Esophagus squamous epithelium (tissue), 4 donors: ENCODE data around the gene MRPL57.
"Not testable (repeated sequence)": the region's sequence is repeated elsewhere in the genome, so short reads cannot be mapped to it uniquely, and the experiment has no call there.

Experiments used
- POLR2A ChIP-seq, 4 donors: fragments of 450-650 bp; IDR thresholded peaks; one replicate each; pipeline ENCODE4 v1.6.1; 2017; ENCODE audit warnings: antibody characterized with exemption in 4 of 4, mild to moderate bottlenecking in 4 of 4, moderate library complexity in 3 of 4
- TF ChIP-seq, protein P1 (sequence below), 6 experiments: fragments of 450-650 bp in 4 of 6; fragments of 200-600 bp in 2 of 6; sonication (generic) in 2 of 6; IDR thresholded peaks; one replicate each; pipeline ENCODE4 v1.5.1; 2016 to 2019; ENCODE audit warnings: antibody characterized with exemption in 6 of 6, mild to moderate bottlenecking in 4 of 6, moderate library complexity in 4 of 6

DNA sequence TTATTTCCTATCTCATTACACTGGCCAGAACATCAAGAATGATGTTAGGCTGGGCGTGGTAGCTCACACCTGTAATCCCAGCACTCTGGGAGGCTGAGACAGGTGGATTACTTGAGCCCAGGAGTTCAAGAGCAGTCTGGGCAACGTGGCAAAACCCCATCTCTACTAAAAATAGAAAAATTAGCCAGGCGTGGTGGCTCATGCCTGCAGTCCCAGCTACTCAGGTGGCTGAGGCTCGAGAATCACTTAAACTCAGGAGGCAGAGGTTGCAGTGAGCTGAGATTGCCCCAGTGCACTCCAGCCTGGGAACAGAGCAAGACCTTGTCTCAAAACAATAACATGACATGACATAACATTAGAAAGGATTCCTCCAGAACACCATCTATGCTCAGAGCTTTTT, 10.9 kb upstream of the MRPL57 start:
- not testable (repeated sequence) for TF ChIP-seq POLR2A (IDR thresholded peaks at IDR 0.05)
- TF ChIP-seq, protein P1, sequence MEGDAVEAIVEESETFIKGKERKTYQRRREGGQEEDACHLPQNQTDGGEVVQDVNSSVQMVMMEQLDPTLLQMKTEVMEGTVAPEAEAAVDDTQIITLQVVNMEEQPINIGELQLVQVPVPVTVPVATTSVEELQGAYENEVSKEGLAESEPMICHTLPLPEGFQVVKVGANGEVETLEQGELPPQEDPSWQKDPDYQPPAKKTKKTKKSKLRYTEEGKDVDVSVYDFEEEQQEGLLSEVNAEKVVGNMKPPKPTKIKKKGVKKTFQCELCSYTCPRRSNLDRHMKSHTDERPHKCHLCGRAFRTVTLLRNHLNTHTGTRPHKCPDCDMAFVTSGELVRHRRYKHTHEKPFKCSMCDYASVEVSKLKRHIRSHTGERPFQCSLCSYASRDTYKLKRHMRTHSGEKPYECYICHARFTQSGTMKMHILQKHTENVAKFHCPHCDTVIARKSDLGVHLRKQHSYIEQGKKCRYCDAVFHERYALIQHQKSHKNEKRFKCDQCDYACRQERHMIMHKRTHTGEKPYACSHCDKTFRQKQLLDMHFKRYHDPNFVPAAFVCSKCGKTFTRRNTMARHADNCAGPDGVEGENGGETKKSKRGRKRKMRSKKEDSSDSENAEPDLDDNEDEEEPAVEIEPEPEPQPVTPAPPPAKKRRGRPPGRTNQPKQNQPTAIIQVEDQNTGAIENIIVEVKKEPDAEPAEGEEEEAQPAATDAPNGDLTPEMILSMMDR (IDR thresholded peaks at IDR 0.05) = not testable (repeated sequence)
